SHP77 (cell line): ENCODE data around the gene KCNMA1.

Source experiments
- DNase-seq, 2 experiments: peaks; one replicate each; lab custom pipeline; 2025; lab: John Stamatoyannopoulos, UW

Gene KCNMA1

GRCh38 chr10:77111611-77112550 lies 525.7 kb downstream of the KCNMA1 start:
- DNase-seq = peak in 1 of 2 experiments; percentile 4

- no peak for DNase-seq
Measured at GRCh38 chr10:77110757-77111156, 526.9 kb downstream of the KCNMA1 start.

DNA sequence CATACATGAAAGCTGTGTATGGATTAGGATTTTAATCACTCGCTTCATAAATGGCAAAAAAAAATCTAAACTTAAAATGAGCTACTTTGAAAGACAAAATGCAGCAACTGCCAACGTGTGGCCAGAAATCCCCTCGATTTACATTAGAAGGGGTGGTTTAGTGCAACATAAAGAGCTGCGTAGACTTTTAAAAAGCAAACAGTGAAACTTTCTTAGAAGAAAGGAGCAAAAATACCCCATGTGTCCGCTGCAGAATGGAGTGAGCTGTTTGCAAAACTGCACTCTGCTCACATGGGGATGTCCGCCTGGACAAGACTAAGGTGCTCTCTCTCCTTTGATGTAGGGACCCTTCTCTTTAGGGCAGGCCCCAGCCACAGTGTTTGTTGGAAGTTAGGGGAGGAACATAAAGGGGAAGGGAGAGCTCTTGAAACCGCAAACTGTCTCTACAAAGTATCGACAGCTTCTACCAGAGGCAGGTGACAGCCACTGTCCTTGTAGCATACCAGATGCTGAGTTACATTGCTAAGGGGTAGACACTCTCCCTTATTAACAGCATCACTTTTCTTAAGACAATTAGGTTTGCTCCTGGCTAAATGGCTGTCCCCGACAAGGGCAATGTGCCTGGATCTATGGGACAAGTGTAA lies 528.1 kb downstream of the KCNMA1 start:
- no peak for DNase-seq

DNA sequence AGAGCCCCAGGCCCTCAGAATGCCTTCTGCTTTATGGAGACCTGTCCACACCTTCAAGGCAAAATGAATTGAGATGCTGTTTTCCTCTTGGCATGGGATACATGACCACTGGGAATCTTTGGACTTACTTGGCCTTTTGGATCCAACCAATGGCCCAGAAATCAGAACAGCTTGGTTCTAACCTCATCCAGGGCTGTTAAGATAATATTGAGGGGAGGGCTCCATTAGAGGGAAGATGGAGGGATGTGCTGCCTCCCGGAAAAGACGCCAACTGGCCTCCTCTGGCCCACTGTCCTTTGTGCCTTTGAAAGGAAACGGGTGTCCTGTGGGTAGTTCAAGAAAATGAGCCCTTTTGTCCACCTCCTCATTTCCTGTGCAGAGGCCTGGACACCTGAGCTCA lies 530.9 kb downstream of the KCNMA1 start:
- DNase-seq = no peak

- DNase-seq = no peak
Measured at GRCh38 chr10:77105761-77106221, 531.8 kb downstream of the KCNMA1 start.

- DNase-seq = no peak
Measured at GRCh38 chr10:77104459-77104980, 533.1 kb downstream of the KCNMA1 start.

DNA sequence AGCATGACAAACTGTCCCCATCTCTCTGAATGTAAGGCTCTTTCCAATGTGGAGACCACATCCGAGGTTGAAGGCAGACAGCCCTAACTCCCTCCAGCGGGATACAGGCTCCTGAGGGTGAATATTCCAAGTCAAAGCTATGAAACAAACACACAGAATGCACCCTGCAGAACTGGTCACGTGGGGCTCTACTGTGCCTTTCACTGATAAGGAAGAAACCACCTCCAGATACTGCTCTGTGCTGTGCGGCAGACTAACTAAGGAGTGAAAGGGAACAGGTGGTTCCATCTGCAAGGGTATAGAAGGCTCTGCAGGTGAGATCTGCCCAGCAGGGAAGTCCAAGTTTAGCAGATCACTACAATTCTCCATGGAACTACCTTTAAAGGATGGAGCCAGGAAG lies 534.4 kb downstream of the KCNMA1 start:
- no peak for DNase-seq

DNA sequence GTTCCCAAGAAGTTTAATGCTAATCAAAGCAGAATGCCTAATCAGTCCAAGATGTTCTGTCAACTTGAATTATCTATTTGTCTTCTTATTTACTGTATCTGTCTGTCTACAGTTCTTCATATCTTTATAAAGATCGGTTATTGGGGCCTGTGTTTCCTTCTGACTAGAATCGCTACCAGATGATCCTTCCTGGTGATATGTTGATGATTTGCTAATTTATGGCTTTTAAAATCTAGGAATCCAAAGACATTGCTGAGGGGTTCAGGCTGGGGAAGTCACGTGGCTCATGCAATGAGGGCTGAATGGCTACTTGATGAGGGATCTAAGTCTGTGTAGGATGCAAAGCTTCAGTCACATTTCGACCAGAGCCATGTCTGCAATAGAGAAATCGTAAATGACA lies 536.3 kb downstream of the KCNMA1 start:
- no peak for DNase-seq

- DNase-seq = no peak
Measured at GRCh38 chr10:77099136-77099535, 538.5 kb downstream of the KCNMA1 start.

DNA sequence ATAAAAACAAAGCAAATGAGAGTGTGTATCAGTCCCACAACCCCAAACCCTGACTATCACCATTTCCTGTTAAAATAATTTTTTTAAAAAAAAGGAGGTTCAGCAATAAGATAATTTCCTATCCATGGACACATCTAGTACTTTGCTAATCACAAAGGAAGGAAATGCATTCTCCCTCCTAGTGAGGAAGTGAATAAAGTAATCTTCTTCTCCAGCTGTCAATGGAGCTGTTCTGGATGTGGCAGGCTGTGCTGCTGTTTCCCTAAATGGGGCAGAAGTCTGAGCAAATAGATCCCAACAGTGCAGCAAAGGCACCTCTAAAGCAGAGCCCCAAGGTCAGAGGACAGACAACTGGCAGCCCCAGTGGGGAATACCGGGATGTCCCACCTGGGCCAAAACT lies 540.0 kb downstream of the KCNMA1 start:
- DNase-seq = no peak

DNA sequence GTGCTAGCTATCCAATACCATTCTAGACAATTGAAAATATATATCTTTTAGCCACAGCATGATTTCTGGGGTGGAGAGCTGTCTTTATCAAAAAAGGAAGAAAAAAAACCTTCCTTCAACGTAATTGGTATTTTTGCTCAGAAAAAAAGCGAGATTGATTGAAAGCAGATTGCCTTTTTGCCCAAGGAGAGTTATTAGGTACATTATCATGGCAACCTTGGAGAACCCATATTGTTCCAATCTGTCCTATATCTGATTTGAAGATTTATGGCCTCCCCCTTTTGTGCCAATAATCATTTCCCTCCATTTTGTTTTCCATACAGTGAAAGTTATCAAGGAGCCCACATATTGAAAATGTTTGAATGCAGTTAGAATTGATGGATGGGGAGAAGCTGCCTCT lies 544.5 kb downstream of the KCNMA1 start:
- DNase-seq = no peak

DNA sequence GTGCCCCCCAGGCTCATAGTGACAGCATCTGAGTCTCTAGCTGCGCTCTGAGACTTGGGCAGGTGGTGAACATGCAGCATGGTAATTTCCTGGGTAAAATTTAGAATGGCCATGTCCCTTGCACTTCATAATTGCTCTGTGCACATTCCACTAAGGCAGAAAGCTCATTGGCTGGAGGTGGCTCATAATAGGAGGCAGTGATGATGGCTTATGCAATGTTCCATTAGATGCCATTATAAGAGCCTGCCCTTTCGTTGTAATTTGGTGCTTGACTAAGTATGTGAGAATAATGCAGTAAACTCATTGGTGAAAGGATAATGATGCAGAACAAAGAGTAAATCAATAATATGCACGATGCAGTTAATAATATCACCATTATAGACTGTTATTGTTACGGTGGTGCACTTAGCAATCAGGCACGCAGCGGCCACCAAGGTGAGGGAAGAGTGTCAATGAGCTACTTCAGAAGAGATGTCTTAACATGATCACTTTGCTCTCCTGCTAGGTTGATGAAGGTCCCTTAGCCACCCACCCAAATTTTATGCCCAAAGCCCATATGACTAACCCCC lies 545.9 kb downstream of the KCNMA1 start:
- DNase-seq = no peak

- DNase-seq = no peak
Measured at GRCh38 chr10:77090381-77091356, 546.9 kb downstream of the KCNMA1 start.

DNA sequence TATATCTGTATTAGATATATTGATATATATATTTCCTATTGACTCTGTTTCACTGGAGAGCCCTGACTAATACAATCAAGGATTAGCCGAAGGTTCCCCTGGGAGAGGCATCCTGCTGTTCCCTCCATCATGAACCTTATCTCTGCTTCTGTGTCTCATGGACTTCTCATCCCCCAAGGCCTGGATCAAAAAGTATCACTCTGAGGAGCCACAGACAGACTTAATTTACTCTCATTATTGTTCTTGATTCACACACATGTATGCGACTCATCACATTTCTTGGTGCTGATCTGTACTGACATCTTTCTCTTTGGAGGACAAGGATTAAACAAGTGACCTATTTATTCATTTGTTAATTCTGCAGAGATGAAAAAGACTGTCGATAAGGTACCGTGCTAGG lies 550.2 kb downstream of the KCNMA1 start:
- no peak for DNase-seq

DNA sequence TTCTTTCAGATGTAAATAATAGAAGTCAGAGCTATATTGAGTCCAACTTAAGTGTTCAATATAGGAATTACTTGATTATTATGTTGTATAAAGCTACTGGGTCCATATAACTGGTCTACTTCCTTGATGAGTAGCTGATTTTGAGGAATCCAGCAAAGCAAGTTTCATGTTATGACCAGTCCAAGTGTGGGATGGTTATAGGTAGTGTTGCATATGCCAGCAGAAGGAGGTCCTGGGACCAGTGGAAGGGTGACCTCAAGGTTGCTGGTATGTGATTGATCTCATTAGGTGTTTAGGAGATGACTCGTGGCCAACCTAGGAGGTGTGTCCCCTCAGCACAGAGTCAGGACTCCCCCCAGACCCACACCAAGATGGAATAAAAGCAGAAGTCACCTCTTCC lies 551.5 kb downstream of the KCNMA1 start:
- no peak for DNase-seq

GRCh38 chr10:77085344-77085743 lies 552.3 kb downstream of the KCNMA1 start:
- DNase-seq = no peak

DNA sequence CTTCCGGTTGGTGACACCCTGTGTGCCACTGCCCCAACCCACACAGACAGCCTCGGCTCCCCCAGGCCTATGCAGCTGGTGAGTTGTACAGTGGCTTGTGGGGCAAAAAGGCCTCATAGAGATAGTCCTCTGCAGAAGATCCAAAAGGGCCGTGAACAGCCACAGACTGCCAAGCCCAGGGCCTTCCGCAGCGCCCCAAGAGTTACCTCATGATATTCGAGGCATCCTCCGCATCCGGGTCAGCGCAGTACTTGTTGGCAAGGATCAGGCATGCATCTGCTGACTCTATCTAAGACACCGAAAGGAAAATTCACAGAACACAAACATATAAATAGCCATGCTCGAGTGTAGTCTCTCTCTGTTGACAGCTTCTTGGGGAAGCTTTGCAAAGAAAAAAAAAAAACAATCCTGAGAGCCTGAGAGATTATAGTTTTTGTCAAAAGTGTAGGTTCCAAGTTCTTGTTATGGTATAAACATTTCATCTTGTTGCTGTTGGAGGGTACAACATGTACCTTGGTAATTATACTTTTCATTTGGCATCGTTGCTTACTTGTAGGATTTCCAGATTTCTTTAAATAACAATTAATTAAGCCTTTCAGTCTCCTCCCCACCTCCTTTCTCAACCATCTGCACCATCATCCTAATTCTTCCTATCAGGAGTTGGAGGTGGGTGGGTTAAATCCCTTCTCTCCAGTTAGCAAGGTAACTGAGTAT lies 553.0 kb downstream of the KCNMA1 start:
- no peak for DNase-seq

DNA sequence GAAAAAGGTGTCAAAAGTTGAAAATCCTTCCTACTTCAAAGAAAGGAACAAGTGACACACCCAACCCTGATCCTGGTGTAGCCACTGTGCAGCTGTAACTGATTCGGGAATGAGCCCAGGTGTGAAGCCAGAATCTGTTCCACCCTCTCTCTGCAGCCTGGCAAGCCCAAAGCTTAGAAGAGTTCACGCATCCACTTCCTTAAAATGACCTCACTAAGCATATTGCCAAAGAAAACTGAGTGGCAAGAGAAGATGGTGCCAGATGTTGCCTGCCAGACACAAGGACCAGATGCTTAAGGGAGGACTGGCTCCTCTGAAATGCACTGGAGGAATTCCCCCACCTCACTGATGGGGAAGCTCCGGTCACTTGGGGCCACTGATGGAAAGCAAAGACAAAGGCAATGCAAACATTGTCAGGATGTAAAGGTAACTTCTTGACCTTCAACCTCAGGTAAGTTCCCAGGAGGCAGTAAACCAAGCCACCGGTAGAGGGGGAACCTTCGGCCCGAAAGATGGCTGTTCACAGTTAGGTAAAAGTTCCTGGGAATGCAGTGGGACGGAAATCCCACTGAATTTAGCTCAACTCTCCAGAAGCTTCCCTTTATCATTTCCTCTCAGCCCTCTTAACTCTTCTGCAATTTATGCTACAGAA lies 554.9 kb downstream of the KCNMA1 start:
- DNase-seq = no peak

- DNase-seq = no peak
Measured at GRCh38 chr10:77081481-77081891, 556.1 kb downstream of the KCNMA1 start.

DNA sequence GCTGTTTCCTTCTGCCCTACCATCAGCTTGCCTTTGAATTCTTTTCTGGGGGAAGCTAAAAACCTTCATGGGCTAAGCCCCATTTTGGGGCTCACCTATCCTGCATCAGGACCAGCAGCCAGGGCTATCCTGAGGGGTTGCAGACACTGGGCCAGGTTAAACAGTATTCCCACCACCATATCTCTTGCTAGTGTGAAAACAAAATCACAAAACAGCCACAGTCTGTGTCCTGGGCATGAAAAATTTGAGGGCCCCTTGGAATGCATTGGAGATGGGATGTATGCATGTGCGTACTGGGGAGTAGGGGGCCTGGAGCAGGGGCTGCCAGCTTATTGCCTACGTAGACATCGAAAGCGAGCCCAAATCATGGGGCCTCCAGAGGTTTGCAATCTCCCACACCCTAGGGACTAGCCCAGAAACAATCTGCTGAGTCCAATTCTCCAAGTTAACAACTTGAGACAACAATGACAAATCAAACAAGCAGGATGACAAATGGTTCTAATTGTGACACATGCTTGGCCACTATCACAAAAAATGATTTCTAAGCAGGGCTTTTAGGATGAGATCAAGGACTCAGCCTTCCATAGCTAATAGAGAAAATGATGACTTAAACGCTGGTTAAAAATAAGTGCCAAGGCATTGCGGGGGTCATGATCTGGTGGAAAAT lies 557.1 kb downstream of the KCNMA1 start:
- DNase-seq = no peak
